Stimulated activated CD8-positive, alpha-beta memory T cell treated with anti-CD3 and anti-CD28 coated beads, Interleukin-7, amount 100 ng/mL, for 1 hour (primary cell): ENCODE measurements around the gene COQ8A.
"Not testable (repeated sequence)": the region's sequence is repeated elsewhere in the genome, so short reads cannot be mapped to it uniquely, and the experiment has no call there.

Experiments
- DNase-seq, 2 donors: peaks; one replicate each; pipeline ENCODE4 v3.0.0-alpha.2; 2020; ENCODE audit warnings: low read depth in 2 of 2

Gene COQ8A

GRCh38 chr1:226984521-226985238 is 44.6 kb downstream of the COQ8A start:
- DNase-seq: no peak

GRCh38 chr1:226985239-226985838 is 45.2 kb downstream of the COQ8A start:
- DNase-seq: no peak

- DNase-seq: no peak
Observed at GRCh38 chr1:226985839-226986463, 45.9 kb downstream of the COQ8A start.

GRCh38 chr1:226986496-226987178 is 46.5 kb downstream of the COQ8A start:
- no peak for DNase-seq

GRCh38 chr1:226987179-226987536 is 47.1 kb downstream of the COQ8A start:
- DNase-seq: no peak

GRCh38 chr1:226987623-226988333 is 47.7 kb downstream of the COQ8A start:
- no peak for DNase-seq

- no peak for DNase-seq
Observed at GRCh38 chr1:226988334-226988666, 48.2 kb downstream of the COQ8A start.

- DNase-seq: no peak
Observed at GRCh38 chr1:226989085-226989920, 49.2 kb downstream of the COQ8A start.

GRCh38 chr1:226990133-226990716 is 50.1 kb downstream of the COQ8A start:
- DNase-seq: no peak

- no peak for DNase-seq
Observed at GRCh38 chr1:226991920-226992319, 51.8 kb downstream of the COQ8A start.

- no peak for DNase-seq
Observed at GRCh38 chr1:226993814-226994585, 53.9 kb downstream of the COQ8A start.

- DNase-seq: no peak
Observed at GRCh38 chr1:226994586-226995364, 54.7 kb downstream of the COQ8A start.

- no peak for DNase-seq
Observed at GRCh38 chr1:226995365-226996332, 55.6 kb downstream of the COQ8A start.

GRCh38 chr1:226999579-226999978 is 59.5 kb downstream of the COQ8A start:
- not testable (repeated sequence) for DNase-seq

- DNase-seq: no peak
Observed at GRCh38 chr1:227002531-227003049, 62.5 kb downstream of the COQ8A start.

GRCh38 chr1:227003165-227003564 is 63.1 kb downstream of the COQ8A start:
- no peak for DNase-seq

GRCh38 chr1:227004796-227005195 is 64.7 kb downstream of the COQ8A start:
- no peak for DNase-seq
